H1 (cell line): ENCODE results near the gene ERC1. TPM values are rescaled to one million over a fixed set of nuclear protein-coding genes. Genes with fewer than 3 reads are reported as not detected.

Experiments
- CTCF ChIA-PET: fragments of 300-600 bp; sonication (Branson Sonifier 250); formaldehyde crosslinking; loops from one replicate; lab custom pipeline; 2021; ENCODE audit not compliant: partially characterized antibody; lab: Charles Lee
- POLR2A ChIA-PET: fragments of 300-600 bp; sonication (Branson Sonifier 250); formaldehyde crosslinking; loops from one replicate; lab custom pipeline; 2021; ENCODE audit warnings: inconsistent platforms; ENCODE audit not compliant: partially characterized antibody; lab: Charles Lee
- DNase-seq, 2 experiments: peaks; one replicate each; pipeline versions ENCODE4 v3.0.0 to v3.0.0-alpha.2; 2010 to 2022; ENCODE audit warnings: low spot score in 2 of 2, low read depth in 1 of 2, mixed read lengths in 1 of 2
- FAIRE-seq: peaks from 2 replicates; lab custom pipeline; 2011; peaks lifted over from hg19 to GRCh38; lab: Jason Lieb, UNC
- H2AFZ ChIP-seq: 2 replicates; pipeline ENCODE4 v1.8.1; 2012; ENCODE audit warnings: low read length, inconsistent platforms
- H2AK5ac ChIP-seq: 2 replicates; pipeline ENCODE4 v1.6.1; 2013; ENCODE audit warnings: low read depth, low read length
- H2BK120ac ChIP-seq: replicated peaks from 2 replicates; pipeline ENCODE3; 2013; ENCODE audit warnings: low read depth, low read length, inconsistent platforms
- H2BK12ac ChIP-seq: 2 replicates; pipeline ENCODE4 v1.6.1; 2013; ENCODE audit warnings: low read depth, low read length
- H2BK15ac ChIP-seq: 2 replicates; pipeline ENCODE4 v1.6.1; 2013; ENCODE audit warnings: low read length
- H2BK20ac ChIP-seq: 2 replicates; pipeline ENCODE4 v1.6.1; 2013; ENCODE audit warnings: low read length
- H2BK5ac ChIP-seq: 2 replicates; pipeline ENCODE4 v1.6.1; 2013; ENCODE audit warnings: low read depth, low read length
- H3K14ac ChIP-seq: 2 replicates; pipeline ENCODE4 v1.6.1; 2013; ENCODE audit warnings: inconsistent platforms; ENCODE audit not compliant: insufficient read length
- H3K18ac ChIP-seq: 2 replicates; pipeline ENCODE4 v1.6.1; 2013; ENCODE audit warnings: low read length; ENCODE audit errors: extremely low read depth
- H3K23ac ChIP-seq: 2 replicates; pipeline ENCODE4 v1.6.1; 2013; ENCODE audit warnings: inconsistent platforms; ENCODE audit not compliant: insufficient read length
- H3K23me2 ChIP-seq: 2 replicates; pipeline ENCODE4 v1.6.1; 2013; ENCODE audit warnings: low read depth, low read length
- H3K27ac ChIP-seq: 2 replicates; pipeline ENCODE4 v1.6.1; 2011; ENCODE audit warnings: low read depth, low read length, inconsistent platforms
- H3K27me3 ChIP-seq, 4 experiments: replicated peaks in 1 of 4; 1 replicate in 1 of 4; 2 replicates in 3 of 4; pipeline versions ENCODE4 v1.6.1 to v1.8.1; 2011 to 2013; ENCODE audit warnings: low read length in 3 of 4, mild to moderate bottlenecking in 3 of 4, inconsistent platforms in 2 of 4, mixed read lengths in 2 of 4, moderate library complexity in 1 of 4; ENCODE audit not compliant: control insufficient read depth in 3 of 4, insufficient read depth in 3 of 4; ENCODE audit errors: extremely low read depth in 1 of 4
- H3K36me3 ChIP-seq, 4 experiments: 2 replicates each; pipeline versions ENCODE4 v1.6.1 to v1.8.1; 2011 to 2013; ENCODE audit warnings: mild to moderate bottlenecking in 4 of 4, low read length in 3 of 4, moderate library complexity in 2 of 4, control low read depth in 1 of 4, inconsistent platforms in 1 of 4; ENCODE audit not compliant: insufficient read depth in 4 of 4, control insufficient read depth in 2 of 4
- H3K4ac ChIP-seq: replicated peaks from 2 replicates; pipeline ENCODE3; 2013; ENCODE audit warnings: low read length, low read depth, mixed read lengths, inconsistent platforms; ENCODE audit not compliant: insufficient read length
- H3K4me1 ChIP-seq, 4 experiments: replicated peaks in 1 of 4; 1 replicate in 1 of 4; 2 replicates in 3 of 4; pipeline versions ENCODE4 v1.6.1 to v1.8.1; 2011 to 2013; ENCODE audit warnings: low read length in 3 of 4, inconsistent platforms in 2 of 4, mixed read lengths in 1 of 4; ENCODE audit not compliant: insufficient read depth in 4 of 4, control insufficient read depth in 3 of 4
- H3K4me2 ChIP-seq, 2 experiments: 2 replicates each; pipeline versions ENCODE4 v1.6.1 to v1.8.1; 2011 to 2013; ENCODE audit warnings: low read depth in 2 of 2, low read length in 2 of 2, control low read depth in 1 of 2, inconsistent platforms in 1 of 2, mild to moderate bottlenecking in 1 of 2; ENCODE audit not compliant: insufficient read depth in 1 of 2
- H3K4me3 ChIP-seq, 4 experiments: fragments of 200-600, 300-600 bp in 1 of 4; sonication (generic), shearing (Covaris generic), sonication (Bioruptor Twin) in 1 of 4; 2 replicates each; pipeline versions ENCODE4 v1.5.1 to v1.8.1; 2011 to 2016; ENCODE audit warnings: low read length in 4 of 4, low read depth in 3 of 4, control low read depth in 2 of 4, inconsistent platforms in 2 of 4, mild to moderate bottlenecking in 2 of 4, mixed read lengths in 1 of 4, moderate library complexity in 1 of 4; ENCODE audit not compliant: insufficient read depth in 2 of 4; ENCODE audit errors: extremely low read depth in 1 of 4
- H3K56ac ChIP-seq: replicated peaks from 2 replicates; pipeline ENCODE3; 2013; ENCODE audit warnings: low read depth, mild to moderate bottlenecking, mixed read lengths, low read length, inconsistent platforms; ENCODE audit not compliant: insufficient read length
- H3K79me1 ChIP-seq: 2 replicates; pipeline ENCODE4 v1.6.1; 2013; ENCODE audit warnings: low read depth, low read length, control low read depth
- H3K79me2 ChIP-seq, 2 experiments: 2 replicates each; pipeline versions ENCODE4 v1.6.1 to v1.8.1; 2012 to 2013; ENCODE audit warnings: low read length in 2 of 2, mild to moderate bottlenecking in 2 of 2, inconsistent platforms in 1 of 2; ENCODE audit not compliant: insufficient read depth in 2 of 2, control insufficient read depth in 1 of 2
- H3K9ac ChIP-seq, 4 experiments: replicated peaks in 1 of 4; 1 replicate in 1 of 4; 2 replicates in 3 of 4; pipeline versions ENCODE4 v1.6.1 to v1.8.1; 2011 to 2013; ENCODE audit warnings: low read depth in 3 of 4, low read length in 3 of 4, control low read depth in 2 of 4, mild to moderate bottlenecking in 2 of 4, moderate library complexity in 2 of 4, inconsistent platforms in 1 of 4; ENCODE audit errors: extremely low read depth in 1 of 4
- H3K9me3 ChIP-seq, 2 experiments: 2 replicates each; pipeline versions ENCODE4 v1.6.1 to v1.8.1; 2012 to 2013; ENCODE audit warnings: mild to moderate bottlenecking in 2 of 2, moderate library complexity in 2 of 2, control low read depth in 1 of 2, inconsistent platforms in 1 of 2, low read depth in 1 of 2, low read length in 1 of 2, mixed read lengths in 1 of 2; ENCODE audit not compliant: insufficient read depth in 2 of 2
- H4K20me1 ChIP-seq, 2 experiments: replicated peaks in 1 of 2; 2 replicates each; pipeline versions ENCODE3 to v1.8.1; 2011 to 2013; ENCODE audit warnings: inconsistent platforms in 2 of 2, low read length in 2 of 2, mild to moderate bottlenecking in 1 of 2; ENCODE audit not compliant: insufficient read depth in 2 of 2, control insufficient read depth in 1 of 2
- H4K5ac ChIP-seq: 2 replicates; pipeline ENCODE4 v1.6.1; 2013; ENCODE audit warnings: low read length, low read depth, mixed read lengths, inconsistent platforms; ENCODE audit not compliant: insufficient read length
- H4K8ac ChIP-seq: 2 replicates; pipeline ENCODE4 v1.8.0; 2013; ENCODE audit warnings: mild to moderate bottlenecking, moderate library complexity, low read length, inconsistent platforms; ENCODE audit not compliant: insufficient read depth; ENCODE audit errors: extremely low read depth
- H4K91ac ChIP-seq: replicated peaks from 2 replicates; pipeline ENCODE3; 2013; ENCODE audit warnings: low read length, mixed read lengths, inconsistent platforms; ENCODE audit not compliant: insufficient read length
- ATF3 ChIP-seq: IDR thresholded peaks from 2 replicates; pipeline ENCODE4 v1.6.1; 2011; ENCODE audit warnings: low read depth, mild to moderate bottlenecking, low read length; ENCODE audit not compliant: insufficient read depth
- BCL11A ChIP-seq, 2 experiments: IDR thresholded peaks; one replicate each; pipeline ENCODE4 v1.6.1; 2011; ENCODE audit warnings: low read depth in 2 of 2, low read length in 2 of 2, mild to moderate bottlenecking in 2 of 2
- BRCA1 ChIP-seq: IDR thresholded peaks from 2 replicates; pipeline ENCODE4 v1.6.1; 2012; ENCODE audit warnings: low read depth, low read length, improper control_type of control experiment
- MAX ChIP-seq: IDR thresholded peaks from 2 replicates; pipeline ENCODE4 v1.6.1; 2012; ENCODE audit warnings: inconsistent platforms
- NRF1 ChIP-seq: IDR thresholded peaks from 2 replicates; pipeline ENCODE4 v1.6.1; 2011; ENCODE audit warnings: mild to moderate bottlenecking, low read depth, low read length, improper control_type of control experiment
- PHF8 ChIP-seq: fragments of 200-600 bp; sonication (generic); conservative IDR thresholded peaks from 2 replicates; pipeline ENCODE4 v1.7.1; 2012; ENCODE audit warnings: low read depth, mild to moderate bottlenecking, inconsistent platforms, low read length, moderate library complexity
- POLR2AphosphoS5 ChIP-seq: IDR thresholded peaks from 2 replicates; pipeline ENCODE4 v1.6.1; 2011; ENCODE audit warnings: low read depth, low read length
- RFX5 ChIP-seq: IDR thresholded peaks from 2 replicates; pipeline ENCODE4 v1.6.1; 2011; ENCODE audit warnings: low read depth, low read length, improper control_type of control experiment, borderline replicate concordance
- RXRA ChIP-seq: IDR thresholded peaks from 2 replicates; pipeline ENCODE4 v1.6.1; 2011; ENCODE audit warnings: low read depth, mild to moderate bottlenecking, low read length, moderate library complexity; ENCODE audit not compliant: insufficient read depth
- SAP30 ChIP-seq: fragments of 300-600 bp; sonication (generic); IDR thresholded peaks from 2 replicates; pipeline ENCODE4 v1.7.1; 2012; ENCODE audit warnings: low read length, moderate library complexity, mild to moderate bottlenecking, inconsistent platforms; ENCODE audit not compliant: insufficient read depth, insufficient replicate concordance
- SP1 ChIP-seq: IDR thresholded peaks from 2 replicates; pipeline ENCODE4 v1.6.1; 2011; ENCODE audit warnings: low read depth, low read length
- TCF12 ChIP-seq: IDR thresholded peaks from 2 replicates; pipeline ENCODE4 v1.6.1; 2011; ENCODE audit warnings: low read depth, mild to moderate bottlenecking, low read length
- YY1 ChIP-seq: IDR thresholded peaks from 2 replicates; pipeline ENCODE4 v1.6.1; 2011; ENCODE audit warnings: low read depth, mild to moderate bottlenecking, low read length
- WGBS, 2 experiments: shearing (Covaris generic) in 1 of 2; methylation state at CpG; one replicate each; pipeline versions ENCODE4 v1.1.6 to v1.1.7; 2013 to 2015; ENCODE audit warnings: low lambda C conversion rate in 2 of 2, mixed read lengths in 2 of 2, inconsistent platforms in 1 of 2, low coverage in 1 of 2, missing lambda C conversion rate in 1 of 2; ENCODE audit not compliant: insufficient replicate concordance in 2 of 2, insufficient coverage in 1 of 2, insufficient read length in 1 of 2; ENCODE audit errors: extremely low coverage in 1 of 2, missing lambda C conversion rate in 1 of 2; 5-methylcytosine and 5-hydroxymethylcytosine counted together
- polyA plus RNA-seq, 7 experiments: library from polyadenylated mRNA; depleted of rRNA in 3 of 7; stranded (reverse) in 5 of 7; unstranded in 2 of 7; fragments of >200 nt in 5 of 7; fragments of 200-250 nt in 2 of 7; gene quantifications; 1 replicate in 5 of 7; 2 replicates in 1 of 7; 4 replicates in 1 of 7; pipeline versions ENCODE4 v1.2.1 to v1.2.3, GENCODE V29; 2011 to 2013; ENCODE audit warnings: missing spikeins in 2 of 7, mixed read lengths in 2 of 7
- total RNA-seq: library from RNA; stranded (reverse); fragmentation: NEBNext Ultra II Directional; extraction: Animal tissue kit (Norgen Biotek cat#: 25700); gene quantifications from 2 replicates; pipeline ENCODE4 v1.2.1, GENCODE V29; 2021

Gene ERC1
- total and polyA plus RNA-seq, 2 of the 8 experiments (the other 6 are each of a cell fraction or from before 2014, with no cell fraction given): 7.8 to 45.7 TPM

- POLR2A ChIA-PET: no interaction called here
- Histone ChIP-seq H2AK5ac (no peak overlapping the region), H3K56ac (no peak overlapping the region), H3K4ac (no peak overlapping the region), H3K9ac (no peak overlapping the region), H2BK15ac (no peak overlapping the region), H2BK5ac (no peak overlapping the region), H2AFZ (no peak overlapping the region), H3K23ac (no peak overlapping the region), H2BK120ac (no peak overlapping the region), H3K23me2 (no peaks in the 10 kb centered on the region; the same call in 1 of the 2 replicates), H2BK20ac (no peak overlapping the region), H3K79me2 (no peaks in the 10 kb centered on the region), H4K91ac (no peak overlapping the region), H4K5ac (no peak overlapping the region), H3K27ac (no peak overlapping the region), H2BK12ac (no peak overlapping the region), H3K9me3 (no peaks in the 10 kb centered on the region), H3K4me1 (no peaks in the 10 kb centered on the region), H3K36me3 (no peaks in the 10 kb centered on the region), H3K4me3 (no peak overlapping the region), H3K14ac (no peak overlapping the region), H3K79me1 (no peaks in the 10 kb centered on the region), H3K4me2 (no peak overlapping the region), H3K27me3 (peaks cover 9 to 36% (median 29%) of the 10 kb centered on the region in 4 experiments), H3K18ac (no peak overlapping the region), H4K20me1 (peaks cover 0 to 6% of the 10 kb centered on the region in 2 experiments), H4K8ac (no peak overlapping the region)
- WGBS, 2 experiments: 86% methylated on average over 3 of the region's 3 CpGs; no CpG with 5 or more reads in 1 of the 2 experiments
- DNase-seq (no peak), FAIRE-seq (no peak)
- TF ChIP-seq PHF8 (no peak), POLR2AphosphoS5 (no peak), SP1 (no peak), MAX (no peak), TCF12 (no peak), BCL11A (IDR thresholded peaks at IDR 0.05; ENCODE audit: low read depth in 2 of 2, low read length in 2 of 2) (no peak), SAP30 (no peak), RFX5 (no peak), ATF3 (no peak), NRF1 (no peak), BRCA1 (no peak), RXRA (no peak), YY1 (no peak)
- CTCF ChIA-PET: interaction anchor here (0.6 to 1.0 kb wide), 3 partner anchors 434 to 461 kb away, joined by 3 to 4 read pairs (median 3); no protein-coding TSS in a partner anchor
These were observed 131.8 kb downstream of the ERC1 start for GRCh38 chr12:1122786-1123185.
